GM19328 (cell line): ENCODE measurements around the gene LRRC70.
"Not testable (repeated sequence)": the region's sequence is repeated elsewhere in the genome, so short reads cannot be mapped to it uniquely, and the experiment has no call there.

Experiments
- ATAC-seq: cut with Tn5 transposase; IDR thresholded peaks from one replicate; pipeline ENCODE4 v1.9.1; 2021; ENCODE audit warnings: mild to moderate bottlenecking, moderate library complexity; ENCODE audit not compliant: unreplicated experiment

The LRRC70 gene

DNA sequence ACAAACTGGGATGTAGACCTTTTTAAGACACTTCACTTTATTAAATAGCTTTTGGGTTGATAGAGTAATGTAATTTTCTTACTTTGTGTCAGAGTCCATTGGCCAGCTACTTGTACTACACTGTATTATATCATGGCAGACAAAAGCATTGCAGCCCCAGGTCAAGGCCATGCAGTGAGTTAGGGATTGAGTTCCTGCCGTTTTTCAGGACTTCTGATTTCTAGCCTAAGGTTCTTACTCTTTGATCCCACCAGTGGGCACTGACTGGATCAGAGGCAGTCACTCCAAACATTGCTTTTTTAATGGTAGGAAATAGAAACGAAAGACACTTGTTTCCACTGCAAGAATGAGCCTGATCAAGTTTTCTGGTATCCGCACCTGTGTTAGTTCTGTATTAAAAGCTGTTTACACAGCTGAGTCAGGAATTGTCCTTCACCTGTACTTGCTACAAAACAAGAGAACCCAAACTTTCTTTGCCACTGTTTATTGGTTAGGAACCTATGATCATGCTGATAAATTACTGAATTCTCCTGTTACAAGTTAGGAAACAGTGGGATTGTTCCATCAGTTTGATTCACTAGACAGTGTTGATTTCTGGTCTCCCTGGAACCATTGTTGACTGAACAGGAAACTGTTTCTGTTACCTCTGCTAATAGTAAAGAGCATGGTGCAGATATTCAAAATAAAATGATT lies 22.1 kb downstream of the LRRC70 start:
- no peak for ATAC-seq

- ATAC-seq, result no peak
Observed at GRCh38 chr5:62603934-62604333, 25.3 kb downstream of the LRRC70 start.

- ATAC-seq, result no peak
Observed at GRCh38 chr5:62605638-62606037, 27.0 kb downstream of the LRRC70 start.

DNA sequence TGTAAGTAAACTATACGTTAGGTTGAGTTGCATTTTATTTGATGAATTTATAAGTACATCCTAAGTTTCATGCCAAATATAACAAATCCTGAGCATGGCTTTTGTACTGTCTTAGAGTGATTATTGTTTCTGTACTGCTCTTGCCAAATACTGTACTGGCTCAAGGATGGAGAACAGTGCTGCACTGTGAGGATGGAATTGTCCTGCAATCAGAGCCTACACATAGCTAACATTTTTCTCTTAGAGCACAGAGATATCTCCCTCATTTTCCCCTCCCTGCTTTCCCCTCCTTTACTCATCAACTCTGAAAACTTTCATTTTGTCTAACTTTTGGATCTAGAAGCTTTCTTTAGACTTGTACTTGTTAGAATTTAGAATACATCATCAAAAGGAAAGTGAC lies 28.3 kb downstream of the LRRC70 start:
- no peak for ATAC-seq

DNA sequence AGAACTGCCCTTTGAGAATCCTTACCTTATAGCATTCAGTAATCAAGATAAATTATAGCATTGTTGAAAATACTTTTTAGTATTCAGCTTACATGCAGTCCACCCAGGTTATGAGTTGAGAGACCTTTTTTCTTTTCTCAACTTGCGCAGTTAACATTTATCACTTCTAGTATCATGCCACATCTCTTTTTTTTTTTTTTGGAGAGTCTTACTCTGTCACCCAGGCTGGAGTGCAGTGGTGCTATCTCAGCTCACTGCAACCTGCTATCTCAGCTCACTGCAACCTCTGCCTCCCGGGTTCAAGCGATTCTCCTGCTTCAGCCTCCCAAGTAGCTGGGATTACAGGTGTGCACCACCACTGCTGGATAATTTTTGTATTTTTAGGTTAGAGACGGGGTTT lies 29.0 kb downstream of the LRRC70 start:
- no peak for ATAC-seq

DNA sequence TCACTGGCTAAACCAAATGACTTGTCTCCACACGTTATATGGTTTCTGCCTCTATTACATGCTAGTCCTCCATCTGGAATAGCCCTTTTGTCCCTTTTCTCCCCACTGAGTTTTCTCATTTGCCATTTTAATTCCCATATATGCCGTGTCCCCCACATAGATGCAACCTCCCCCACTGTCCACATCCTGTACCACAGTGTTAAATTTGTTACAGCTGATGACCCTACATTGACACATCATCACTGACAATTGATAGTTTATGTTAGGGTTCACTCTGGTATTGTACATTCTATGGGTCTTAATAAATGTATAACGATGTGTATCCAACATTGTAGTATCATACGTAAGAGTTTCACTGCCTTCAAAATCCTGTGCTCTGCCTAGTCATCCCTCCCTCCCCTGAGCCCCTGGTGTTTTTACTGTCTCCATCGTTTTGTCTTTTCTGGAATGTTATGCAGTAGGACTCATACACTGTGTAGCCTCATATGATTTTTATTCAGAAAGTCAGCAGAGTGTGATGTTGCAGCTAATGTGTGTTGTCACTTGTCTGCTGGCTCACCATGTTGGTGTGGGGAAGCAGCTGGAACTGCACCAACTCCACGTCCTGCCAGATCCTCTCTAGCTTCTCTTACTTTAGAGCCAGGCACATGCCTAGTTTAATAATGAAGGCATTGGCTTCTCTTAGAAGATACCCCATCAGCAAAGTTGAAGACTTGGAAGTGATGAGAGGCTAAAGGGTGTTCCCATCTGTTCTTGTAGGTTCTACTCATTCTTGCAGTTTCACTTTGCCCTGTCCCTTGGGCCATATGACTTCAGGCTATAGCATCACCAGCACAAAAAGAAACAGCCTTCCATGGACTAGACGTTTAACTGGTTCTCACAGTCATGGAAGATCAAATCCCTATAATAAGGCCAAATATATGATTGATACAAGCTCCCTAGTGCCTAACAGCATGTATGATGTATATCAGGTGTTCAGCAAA lies 30.2 kb downstream of the LRRC70 start:
- ATAC-seq, result no peak

DNA sequence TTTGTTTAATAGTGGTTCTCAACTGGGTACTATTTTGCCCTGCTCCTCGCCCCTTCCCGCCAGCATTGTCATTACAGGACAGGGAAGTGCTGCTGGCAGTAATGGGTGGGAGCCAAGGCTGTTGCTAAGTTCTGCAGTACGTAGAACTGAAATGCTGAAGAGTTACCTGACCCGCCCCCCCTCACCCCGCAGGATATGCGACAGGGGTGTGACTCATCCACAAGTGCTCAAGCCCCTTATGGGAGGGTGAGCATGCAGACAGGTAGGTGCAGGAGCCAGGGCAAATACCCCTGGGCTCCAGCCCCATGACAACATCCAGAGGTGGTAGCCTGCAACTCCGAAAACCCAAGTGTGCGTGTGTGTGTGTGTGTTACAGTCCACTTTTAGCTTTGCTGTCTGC lies 35.7 kb downstream of the LRRC70 start:
- ATAC-seq, result no peak

- no peak for ATAC-seq
Observed at GRCh38 chr5:62616615-62617277, 38.1 kb downstream of the LRRC70 start.

DNA sequence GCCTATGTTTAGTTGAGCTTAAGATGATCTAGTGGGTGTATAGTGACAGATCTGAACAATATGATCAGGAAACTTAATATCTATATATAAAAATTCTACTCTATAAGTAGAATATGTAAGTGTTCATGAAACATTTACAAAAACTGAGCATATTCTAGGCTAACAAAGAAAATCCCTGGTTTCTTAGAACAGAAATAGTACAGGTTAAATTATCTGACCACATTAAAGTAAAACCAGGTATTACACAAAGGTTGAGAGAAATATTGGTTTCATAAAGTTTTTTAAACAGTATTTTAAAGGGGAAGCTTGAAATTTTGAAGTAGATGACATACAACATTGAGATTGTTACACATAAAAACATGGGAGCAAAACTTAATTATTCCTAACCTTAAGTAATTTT lies 39.3 kb downstream of the LRRC70 start:
- ATAC-seq, result no peak

DNA sequence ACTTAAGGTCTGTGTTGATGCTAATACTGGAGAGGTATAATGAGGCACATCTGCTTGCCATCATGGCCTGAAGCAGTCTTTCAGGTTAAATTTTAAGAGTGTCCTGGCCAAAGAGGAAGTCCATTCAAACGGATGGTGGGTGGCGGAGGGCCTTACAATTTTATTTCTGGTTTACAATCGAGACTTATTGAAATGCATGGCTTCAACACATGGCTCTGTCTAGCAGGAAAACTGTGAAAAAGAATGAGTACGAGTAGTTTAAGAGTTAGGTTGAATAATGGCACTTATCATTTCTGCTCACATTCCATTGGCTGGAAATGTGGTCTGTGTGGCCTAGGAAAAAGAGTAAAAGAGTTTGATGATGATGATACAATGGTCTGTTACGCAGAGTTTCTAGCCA lies 42.1 kb downstream of the LRRC70 start:
- ATAC-seq, result no peak

DNA sequence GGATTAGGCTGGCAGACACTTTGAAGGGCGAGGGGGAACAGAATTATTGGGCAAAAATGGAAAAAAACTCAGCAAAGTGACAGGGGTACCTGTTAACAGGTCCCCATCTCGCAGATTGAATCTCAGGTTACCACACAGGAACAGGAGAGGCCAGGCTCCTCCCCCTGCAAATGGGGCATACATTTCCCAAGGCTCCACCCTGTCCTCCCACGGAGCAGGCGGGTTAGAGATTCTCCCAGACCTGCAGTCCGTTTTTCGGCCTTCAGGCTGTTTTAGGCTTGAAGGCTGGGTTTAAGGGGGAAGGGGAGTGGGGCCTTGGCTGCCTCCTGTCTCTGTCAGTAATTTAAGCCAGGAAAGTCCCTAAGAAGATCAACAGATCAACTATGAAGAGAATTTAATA lies 42.7 kb downstream of the LRRC70 start:
- ATAC-seq, result no peak

DNA sequence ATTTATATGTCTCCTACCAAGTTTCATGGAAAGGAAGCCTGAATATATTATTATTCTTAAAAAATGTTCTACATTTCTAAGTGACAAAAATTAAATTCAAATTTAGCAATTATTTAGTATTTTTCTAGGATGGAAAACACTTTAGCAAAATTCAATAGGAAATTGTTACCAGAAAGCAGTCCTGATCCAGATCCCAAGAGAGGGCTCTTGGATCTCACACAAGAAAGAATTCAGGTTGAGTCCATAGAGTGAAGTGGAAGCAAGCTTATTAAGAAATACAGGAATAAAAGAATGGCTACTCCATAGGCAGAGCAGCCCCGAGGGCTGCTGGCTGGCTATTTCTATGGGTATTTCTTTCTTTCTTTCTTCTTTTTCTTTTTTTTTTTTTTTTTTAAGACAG lies 44.7 kb downstream of the LRRC70 start:
- ATAC-seq, result no peak

GRCh38 chr5:62624436-62624835 lies 45.8 kb downstream of the LRRC70 start:
- not testable (repeated sequence) for ATAC-seq

- no peak for ATAC-seq
Observed at GRCh38 chr5:62626534-62626933, 47.9 kb downstream of the LRRC70 start.

DNA sequence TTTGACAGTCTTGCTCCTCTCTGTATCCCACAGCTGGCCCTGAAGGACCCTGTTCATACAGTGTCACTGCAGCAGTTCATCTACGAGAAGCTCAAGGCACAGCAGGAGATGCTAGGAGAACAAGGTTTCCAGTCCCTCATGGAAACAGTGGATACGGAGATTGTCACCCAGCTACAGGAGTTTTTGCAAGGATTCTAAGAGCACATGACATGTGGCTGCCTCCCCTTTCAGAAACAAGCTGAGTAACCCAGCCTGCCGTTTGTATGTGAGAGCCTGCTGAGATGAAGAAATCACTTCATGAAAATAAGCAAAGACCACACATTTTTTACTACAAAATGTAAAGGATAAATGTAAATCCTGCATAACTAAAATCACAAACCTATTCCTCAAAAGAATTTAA lies 48.5 kb downstream of the LRRC70 start:
- no peak for ATAC-seq

GRCh38 chr5:62627901-62628300 lies 49.3 kb downstream of the LRRC70 start:
- no peak for ATAC-seq
